Measurements from ENCODE around the gene NXPH4. TPM values are rescaled to one million over a fixed set of nuclear protein-coding genes. Genes with fewer than 3 reads are reported as not detected.

NXPH4 gene
- total RNA-seq = under 0.01 TPM in 1 of 2 replicates, not detected in the other

GRCh38 chr12:57216014-57216911 lies at the start of gene NXPH4:
NXPH4 (plus strand) TSS chr12:57216794; CDS start chr12:57216970, 176 bp downstream.

DNA sequence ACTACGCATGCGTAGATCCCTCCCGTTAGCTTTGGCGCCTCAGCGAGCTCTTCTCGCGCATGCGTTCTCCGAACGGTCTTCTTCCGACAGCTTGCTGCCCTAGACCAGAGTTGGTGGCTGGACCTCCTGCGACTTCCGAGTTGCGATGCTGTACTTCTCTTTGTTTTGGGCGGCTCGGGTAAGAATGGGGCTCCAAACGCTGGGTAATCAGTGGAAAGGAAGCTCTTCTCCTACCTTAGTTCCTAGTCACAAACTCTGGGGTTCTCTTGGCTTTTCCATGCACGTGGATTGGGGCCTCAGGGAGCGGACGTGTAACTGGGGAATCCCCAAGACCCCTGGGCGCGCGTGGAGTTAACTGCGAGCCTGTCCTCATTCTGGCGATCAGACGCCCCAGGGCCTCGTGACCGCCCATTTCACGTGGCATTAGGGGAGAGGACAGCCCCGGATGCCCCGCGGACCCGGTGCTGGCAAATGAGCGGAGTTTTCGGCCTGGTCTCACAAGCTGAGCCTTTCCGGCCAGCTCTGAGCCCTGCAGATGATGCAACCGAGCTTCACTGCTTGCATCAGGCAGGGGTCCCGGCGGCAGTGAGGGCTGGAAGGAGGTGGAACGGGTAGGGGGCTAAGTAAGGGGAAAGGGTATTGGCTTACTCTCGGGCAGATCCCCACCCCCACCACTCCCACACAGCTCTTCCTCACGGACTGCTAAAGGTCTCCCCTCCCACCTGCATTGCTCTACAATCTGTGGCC lies 13.2 kb downstream of the NXPH4 start, which contains the start of gene SHMT2:
Gene SHMT2, plus strand, starts transcription at position 78 of the 747 bp plus-strand sequence. Its CDS starts 68 bp downstream, at position 146.

DNA sequence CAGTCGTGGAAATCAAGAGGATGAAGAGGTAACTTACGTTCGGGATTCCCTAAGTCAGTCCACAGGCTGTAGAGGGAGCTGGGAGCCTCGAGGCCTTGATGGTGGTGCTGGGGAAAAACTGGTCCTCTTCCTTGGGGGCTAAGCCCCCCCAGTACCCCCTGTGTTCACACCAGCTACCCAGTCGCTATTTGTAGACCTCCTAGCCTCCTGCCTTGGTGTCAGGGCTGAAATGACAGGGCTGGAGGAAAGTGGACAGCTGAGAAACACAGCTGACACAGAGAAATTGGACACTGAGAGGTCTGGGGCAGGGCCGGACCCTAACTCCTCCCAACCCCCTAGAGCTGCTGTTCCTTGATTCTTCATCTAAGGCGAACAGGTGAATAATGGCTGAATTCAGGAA lies 34.4 kb downstream of the NXPH4 start, which contains the start of gene STAC3:
Gene STAC3, minus strand, starts transcription at position 232 of the 400 bp plus-strand sequence. CDS start 1,551 bp downstream, outside the sequence.

Other genes with a start within 250 kb of the NXPH4 start
- 7.3 and 12.6 TPM in 2 replicates for gene ZBTB39, start 210.2 kb upstream of the NXPH4 start, total RNA-seq
- gene TAC3, start 200.3 kb upstream of the NXPH4 start, total RNA-seq = not detected in 2 replicates
- gene MYO1A, start 166.7 kb upstream of the NXPH4 start, total RNA-seq = not detected in 2 replicates
- 3.1 and 3.9 TPM in 2 replicates for gene NEMP1, start 138.0 kb upstream of the NXPH4 start, total RNA-seq
- gene NAB2, start 127.7 kb upstream of the NXPH4 start, total RNA-seq = 8.9 and 11.7 TPM in 2 replicates
- 0.69 and 5.4 TPM in 2 replicates for gene STAT6, start 105.4 kb upstream of the NXPH4 start, total RNA-seq
- 0.52 and 1.2 TPM in 2 replicates for gene LRP1, start 88.3 kb upstream of the NXPH4 start, total RNA-seq
- gene LRP1-AS, start 69.2 kb upstream of the NXPH4 start, total RNA-seq = not detected in 2 replicates
- gene SHMT2, start 12.9 kb downstream of the NXPH4 start, total RNA-seq = 118 and 133 TPM in 2 replicates
- 0.11 and 0.34 TPM in 2 replicates for gene STAC3, start 34.4 kb downstream of the NXPH4 start, total RNA-seq
- gene R3HDM2, start 214.2 kb downstream of the NXPH4 start, total RNA-seq = 6.0 and 6.5 TPM in 2 replicates
- not detected in 2 replicates for gene INHBC, start 218.0 kb downstream of the NXPH4 start, total RNA-seq
- not detected in 2 replicates for gene INHBE, start 238.5 kb downstream of the NXPH4 start, total RNA-seq
- not detected in 2 replicates for gene GLI1, start 243.0 kb downstream of the NXPH4 start, total RNA-seq

Measured in dermis lymphatic vessel endothelial cell (primary cell).